WERI-Rb-1 (cell line): Measurements from ENCODE around the gene RMDN2.

Source experiments
- DNase-seq: peaks from one replicate; pipeline ENCODE4 v3.0.0-alpha.2; 2020
- H3K27ac ChIP-seq: fragments of 250-450 bp; sonication (Bioruptor Pico); 2 replicates; pipeline ENCODE4 v1.5.1; 2020; ENCODE audit warnings: mild to moderate bottlenecking, moderate library complexity
- H3K27me3 ChIP-seq: fragments of 250-450 bp; sonication (Bioruptor Pico); 2 replicates; pipeline ENCODE4 v1.5.1; 2021; ENCODE audit warnings: mild to moderate bottlenecking, low read depth, moderate library complexity; ENCODE audit not compliant: insufficient read depth, severe bottlenecking
- H3K36me3 ChIP-seq: fragments of 250-450 bp; sonication (Bioruptor Pico); 2 replicates; pipeline ENCODE4 v1.5.1; 2020; ENCODE audit warnings: mild to moderate bottlenecking, moderate library complexity
- H3K4me3 ChIP-seq: 2 replicates; pipeline ENCODE4 v1.5.1; 2011; ENCODE audit warnings: low read depth, mild to moderate bottlenecking, control low read depth, low read length
- H3K9me3 ChIP-seq: fragments of 250-450 bp; sonication (Bioruptor Pico); 2 replicates; pipeline ENCODE4 v1.5.1; 2021; ENCODE audit warnings: mild to moderate bottlenecking, moderate library complexity; ENCODE audit not compliant: severe bottlenecking
- TF ChIP-seq, protein P1 (sequence below): IDR thresholded peaks from 2 replicates; pipeline ENCODE4 v1.5.1; 2011; ENCODE audit warnings: low read depth, mild to moderate bottlenecking, control low read depth, inconsistent platforms, low read length

The RMDN2 gene

DNA sequence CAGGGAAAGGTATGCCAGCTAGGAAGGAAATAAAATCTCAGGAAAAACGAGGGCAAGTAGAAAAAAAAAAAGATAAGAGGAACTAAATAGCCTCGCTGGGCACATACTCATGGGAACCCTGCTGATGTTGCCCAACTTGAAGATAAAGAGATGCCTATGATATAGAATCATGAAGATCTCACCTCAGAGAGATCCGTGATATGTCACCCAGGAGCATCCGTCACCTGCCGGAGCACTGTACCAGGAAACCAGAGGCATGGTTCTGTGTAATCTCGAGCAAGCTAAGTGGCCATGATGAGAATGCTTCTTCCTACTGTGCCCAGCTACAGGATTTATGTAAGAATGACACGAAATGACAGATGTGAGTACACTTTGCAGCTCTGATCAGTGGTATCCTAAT, 110.9 kb downstream of the RMDN2 start:
- no peaks in the 10 kb centered on the region for H3K27me3 ChIP-seq
- no peak overlapping the region for H3K4me3 ChIP-seq
- no peaks in the 10 kb centered on the region for H3K36me3 ChIP-seq
- no peaks in the 10 kb centered on the region for H3K9me3 ChIP-seq
- TF ChIP-seq, protein P1, sequence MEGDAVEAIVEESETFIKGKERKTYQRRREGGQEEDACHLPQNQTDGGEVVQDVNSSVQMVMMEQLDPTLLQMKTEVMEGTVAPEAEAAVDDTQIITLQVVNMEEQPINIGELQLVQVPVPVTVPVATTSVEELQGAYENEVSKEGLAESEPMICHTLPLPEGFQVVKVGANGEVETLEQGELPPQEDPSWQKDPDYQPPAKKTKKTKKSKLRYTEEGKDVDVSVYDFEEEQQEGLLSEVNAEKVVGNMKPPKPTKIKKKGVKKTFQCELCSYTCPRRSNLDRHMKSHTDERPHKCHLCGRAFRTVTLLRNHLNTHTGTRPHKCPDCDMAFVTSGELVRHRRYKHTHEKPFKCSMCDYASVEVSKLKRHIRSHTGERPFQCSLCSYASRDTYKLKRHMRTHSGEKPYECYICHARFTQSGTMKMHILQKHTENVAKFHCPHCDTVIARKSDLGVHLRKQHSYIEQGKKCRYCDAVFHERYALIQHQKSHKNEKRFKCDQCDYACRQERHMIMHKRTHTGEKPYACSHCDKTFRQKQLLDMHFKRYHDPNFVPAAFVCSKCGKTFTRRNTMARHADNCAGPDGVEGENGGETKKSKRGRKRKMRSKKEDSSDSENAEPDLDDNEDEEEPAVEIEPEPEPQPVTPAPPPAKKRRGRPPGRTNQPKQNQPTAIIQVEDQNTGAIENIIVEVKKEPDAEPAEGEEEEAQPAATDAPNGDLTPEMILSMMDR: no peak
- H3K27ac ChIP-seq: no peak overlapping the region
- no peak for DNase-seq

DNA sequence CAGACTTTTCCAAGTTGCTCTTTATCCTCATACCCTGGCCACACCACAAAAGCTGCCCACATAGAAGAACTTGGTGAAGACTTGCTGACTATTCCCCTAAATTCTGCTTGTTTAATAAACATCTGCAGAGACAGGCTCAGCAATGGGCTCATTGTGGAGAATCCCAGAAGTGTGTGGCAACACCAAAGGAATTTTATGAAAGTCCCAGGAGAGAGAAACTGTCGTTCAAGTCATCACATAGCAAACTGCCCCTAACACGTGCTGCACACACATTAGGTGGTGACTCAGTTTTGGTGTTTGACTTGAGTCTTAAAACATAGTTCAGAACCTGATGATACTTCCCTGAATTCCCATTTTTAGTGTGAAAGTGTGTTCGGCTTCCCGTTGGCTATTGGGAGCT, 112.2 kb downstream of the RMDN2 start:
- H3K4me3 ChIP-seq: no peak overlapping the region
- no peaks in the 10 kb centered on the region for H3K36me3 ChIP-seq
- no peak for DNase-seq
- no peak overlapping the region for H3K27ac ChIP-seq
- no peaks in the 10 kb centered on the region for H3K9me3 ChIP-seq
- TF ChIP-seq, protein P1: no peak
- H3K27me3 ChIP-seq: no peaks in the 10 kb centered on the region

DNA sequence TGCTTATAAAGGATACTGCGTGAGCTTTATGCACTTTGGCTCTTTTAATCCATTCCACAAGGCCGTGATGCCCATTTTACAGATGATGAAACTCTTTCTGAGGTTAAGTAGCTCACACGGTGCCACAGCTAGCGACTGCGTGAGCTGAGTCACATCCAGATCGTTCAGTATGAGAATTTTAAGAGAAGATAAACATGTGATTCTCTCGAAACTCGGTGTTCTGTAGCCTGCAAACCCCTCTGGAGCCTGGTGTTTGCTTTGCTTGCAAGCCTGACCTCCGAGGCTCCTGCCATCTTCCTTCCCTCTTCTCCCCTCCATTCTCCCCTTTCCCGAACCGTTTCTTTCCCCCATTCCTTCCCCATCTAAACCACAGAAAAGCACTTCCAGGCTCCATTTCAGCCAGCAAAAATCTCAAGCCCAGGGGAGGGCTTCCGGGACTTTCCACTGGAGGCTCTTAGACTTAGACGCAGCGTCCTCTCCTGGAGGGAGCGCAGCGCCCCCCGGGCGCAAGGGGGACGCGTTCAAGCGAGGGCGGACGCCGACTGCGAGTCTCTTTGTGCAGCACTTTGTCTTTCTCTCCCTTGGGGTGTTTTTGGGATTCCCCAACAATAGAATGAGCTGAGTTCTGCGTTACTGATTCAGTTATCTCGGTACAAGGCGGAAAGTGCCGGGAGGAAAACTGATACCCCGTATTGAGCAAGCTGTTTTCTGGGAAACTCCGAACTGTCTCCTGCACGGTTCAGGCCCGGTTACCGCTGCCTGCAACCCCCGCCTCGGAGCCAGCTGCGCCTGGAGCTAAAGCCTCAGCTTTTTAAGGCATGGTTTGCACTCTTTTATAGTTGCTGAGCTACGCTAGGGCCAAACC, 112.9 kb downstream of the RMDN2 start:
- Histone ChIP-seq H3K27me3 (no peaks in the 10 kb centered on the region), H3K27ac (no peak overlapping the region), H3K9me3 (no peaks in the 10 kb centered on the region), H3K4me3 (no peak overlapping the region), H3K36me3 (no peaks in the 10 kb centered on the region)
- DNase-seq: no peak
- TF ChIP-seq, protein P1: no peak

DNA sequence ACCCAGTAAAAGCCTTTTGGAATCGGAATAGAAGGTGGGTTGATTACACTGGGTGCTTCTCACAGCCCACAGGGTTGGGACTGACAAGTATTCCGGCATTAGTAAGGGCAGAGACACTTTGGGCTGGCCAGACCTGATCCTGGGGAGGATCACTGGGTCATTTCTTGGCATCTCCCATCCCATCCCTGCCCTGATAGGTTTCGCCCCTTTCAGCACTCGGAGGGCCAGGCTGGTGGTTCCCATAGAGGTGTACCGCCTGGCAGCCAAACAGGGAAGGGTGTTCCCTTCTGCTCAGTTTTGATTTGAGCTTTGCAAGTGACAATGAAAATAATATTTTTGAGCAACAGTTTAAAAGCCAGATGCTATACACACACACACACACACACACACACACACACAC, 113.6 kb downstream of the RMDN2 start:
- Histone ChIP-seq H3K4me3 (no peak overlapping the region), H3K9me3 (no peaks in the 10 kb centered on the region), H3K27ac (no peak overlapping the region), H3K36me3 (no peaks in the 10 kb centered on the region), H3K27me3 (no peaks in the 10 kb centered on the region)
- DNase-seq: no peak
- TF ChIP-seq, protein P1: no peak

DNA sequence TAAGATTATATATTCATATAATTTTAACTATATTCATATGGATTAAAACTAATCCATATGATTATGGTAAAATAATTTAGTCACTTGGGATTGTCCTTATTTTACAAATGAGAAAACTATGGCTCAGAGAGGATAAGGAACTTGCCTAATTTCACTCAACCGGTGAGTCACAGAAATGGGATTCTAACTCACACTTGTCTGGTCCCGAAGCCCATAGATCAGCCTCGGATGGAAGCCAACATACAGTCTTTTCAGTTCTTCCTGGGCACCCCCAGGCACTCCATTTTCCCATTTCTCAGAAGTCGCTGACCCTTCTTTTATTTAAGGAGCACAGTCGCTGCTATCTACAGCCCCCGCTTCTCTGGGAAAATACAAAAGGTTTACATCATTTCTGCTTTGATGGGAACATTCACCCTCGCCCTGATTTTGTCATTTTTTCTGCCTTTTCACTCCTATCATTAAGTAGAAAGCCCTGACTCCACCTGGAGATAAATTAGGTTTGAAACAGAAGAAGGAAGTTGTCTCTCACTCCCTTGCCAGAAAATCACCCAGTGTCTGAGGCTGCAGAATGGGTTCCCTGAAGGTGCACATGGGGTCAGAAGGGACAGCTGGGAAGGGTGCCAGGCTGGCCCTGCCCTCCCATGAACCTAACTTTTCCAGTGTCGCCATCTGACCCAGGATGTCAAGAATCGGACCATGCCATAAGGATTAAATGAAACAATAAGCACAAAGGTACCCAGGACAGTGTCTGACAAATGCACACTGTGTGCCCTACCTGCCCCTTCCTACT, 114.2 kb downstream of the RMDN2 start:
- Histone ChIP-seq H3K9me3 (no peaks in the 10 kb centered on the region), H3K27ac (no peak overlapping the region), H3K36me3 (no peaks in the 10 kb centered on the region), H3K4me3 (no peak overlapping the region), H3K27me3 (no peaks in the 10 kb centered on the region)
- TF ChIP-seq, protein P1: no peak
- DNase-seq: no peak
